Esophagus squamous epithelium (tissue), 5 donors: ENCODE results near the gene CPPED1. TPM values are rescaled to one million over a fixed set of nuclear protein-coding genes. Genes with fewer than 3 reads are reported as not detected.

Source experiments
- DNase-seq: peaks from one replicate; lab custom pipeline; 2025; lab: John Stamatoyannopoulos, UW
- H3K27ac ChIP-seq, 4 donors: fragments of 200-600 bp; sonication (generic); one replicate each; pipeline ENCODE4 v1.5.1; 2016 to 2019; ENCODE audit warnings: mild to moderate bottlenecking in 1 of 4
- H3K27me3 ChIP-seq, 4 donors: fragments of 200-600 bp; sonication (generic); 1 replicate in 3 of 4; 2 replicates in 1 of 4; pipeline versions ENCODE4 v1.5.1 to v1.6.0; 2017 to 2021; ENCODE audit warnings: antibody characterized with exemption in 1 of 4
- H3K36me3 ChIP-seq, 3 donors: fragments of 200-600 bp; sonication (generic); one replicate each; pipeline ENCODE4 v1.5.1; 2016 to 2019
- H3K4me1 ChIP-seq, 3 donors: fragments of 200-600 bp; sonication (generic); one replicate each; pipeline ENCODE4 v1.5.1; 2017 to 2019
- H3K4me3 ChIP-seq, 4 donors: fragments of 200-600 bp; sonication (generic); 1 replicate in 3 of 4; 2 replicates in 1 of 4; pipeline ENCODE4 v1.5.1; 2016 to 2019; ENCODE audit warnings: mild to moderate bottlenecking in 2 of 4, moderate library complexity in 1 of 4
- H3K9me3 ChIP-seq, 3 donors: fragments of 200-600 bp; sonication (generic); one replicate each; pipeline ENCODE4 v1.5.1; 2016 to 2019
- POLR2A ChIP-seq, 4 donors: fragments of 450-650 bp; IDR thresholded peaks; one replicate each; pipeline ENCODE4 v1.6.1; 2017; ENCODE audit warnings: antibody characterized with exemption in 4 of 4, mild to moderate bottlenecking in 4 of 4, moderate library complexity in 3 of 4
- WGBS, 2 donors: methylation state at CpG; one replicate each; pipeline ENCODE4 v1.1.5; 2018; 5-methylcytosine and 5-hydroxymethylcytosine counted together
- intact Hi-C: fragments of 100-400 bp; cut with DNase I; formaldehyde crosslinking; loops from one replicate; pipeline ENCODE4 v1.15.0; 2022
- total RNA-seq, 4 donors: library from RNA; depleted of rRNA; stranded (reverse); fragments of >200 nt; gene quantifications; one replicate each; pipeline ENCODE4 v1.1.0, GENCODE V29; 2016
- TF ChIP-seq, protein P1 (sequence below), 6 experiments: fragments of 450-650 bp in 4 of 6; fragments of 200-600 bp in 2 of 6; sonication (generic) in 2 of 6; IDR thresholded peaks; one replicate each; pipeline ENCODE4 v1.5.1; 2016 to 2019; ENCODE audit warnings: antibody characterized with exemption in 6 of 6, mild to moderate bottlenecking in 4 of 6, moderate library complexity in 4 of 6
- donor health status: DM: yes; HTN: yes; CAD: no.

The CPPED1 gene
- total RNA-seq, 4 donors from 2014 or later: 14.3 to 45.6 (median 16.8) TPM

DNA sequence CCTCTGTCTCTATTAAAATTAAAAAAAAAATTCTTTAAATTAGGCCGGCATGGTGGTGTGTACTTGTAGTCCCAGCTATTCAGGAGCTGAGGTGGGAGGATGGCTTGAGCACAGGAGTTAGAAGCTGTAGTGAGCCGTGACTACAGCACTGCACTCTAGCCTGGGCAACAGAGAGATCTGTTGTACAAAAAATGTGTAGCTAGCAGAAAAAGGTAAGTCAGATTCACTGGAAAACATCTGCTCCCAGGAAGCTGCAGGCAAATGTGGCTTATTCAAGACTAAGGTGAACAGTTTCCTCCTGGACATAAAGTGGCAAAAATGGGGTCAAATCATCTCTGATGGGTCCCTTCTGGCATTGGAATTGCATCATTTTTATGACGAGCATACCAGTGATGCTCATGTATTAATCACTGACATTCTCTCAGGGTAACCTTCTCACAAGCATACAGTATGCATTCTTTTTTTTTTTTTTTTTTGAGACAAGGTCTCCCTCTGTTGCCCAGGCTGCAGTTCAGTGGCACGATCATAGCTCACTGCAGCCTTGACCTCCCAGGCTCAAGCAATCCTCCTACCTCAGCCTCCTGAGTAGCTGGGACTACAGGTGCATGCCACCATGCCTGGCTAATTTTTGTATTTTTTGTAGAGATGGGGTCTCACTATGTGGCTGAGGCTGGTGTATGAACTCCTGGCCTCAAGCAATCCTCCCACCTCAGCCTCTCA is 48.7 kb downstream of the CPPED1 start:
- Histone ChIP-seq H3K4me3 (no peak overlapping the region), H3K27ac (no peak overlapping the region), H3K27me3 (no peaks in the 10 kb centered on the region), H3K9me3 (no peaks in the 10 kb centered on the region), H3K4me1 (peaks cover 0 to 13% (median 0%) of the 10 kb centered on the region in 3 donors), H3K36me3 (no peaks in the 10 kb centered on the region)
- no peak for TF ChIP-seq POLR2A (IDR thresholded peaks at IDR 0.05)
- TF ChIP-seq, protein P1, sequence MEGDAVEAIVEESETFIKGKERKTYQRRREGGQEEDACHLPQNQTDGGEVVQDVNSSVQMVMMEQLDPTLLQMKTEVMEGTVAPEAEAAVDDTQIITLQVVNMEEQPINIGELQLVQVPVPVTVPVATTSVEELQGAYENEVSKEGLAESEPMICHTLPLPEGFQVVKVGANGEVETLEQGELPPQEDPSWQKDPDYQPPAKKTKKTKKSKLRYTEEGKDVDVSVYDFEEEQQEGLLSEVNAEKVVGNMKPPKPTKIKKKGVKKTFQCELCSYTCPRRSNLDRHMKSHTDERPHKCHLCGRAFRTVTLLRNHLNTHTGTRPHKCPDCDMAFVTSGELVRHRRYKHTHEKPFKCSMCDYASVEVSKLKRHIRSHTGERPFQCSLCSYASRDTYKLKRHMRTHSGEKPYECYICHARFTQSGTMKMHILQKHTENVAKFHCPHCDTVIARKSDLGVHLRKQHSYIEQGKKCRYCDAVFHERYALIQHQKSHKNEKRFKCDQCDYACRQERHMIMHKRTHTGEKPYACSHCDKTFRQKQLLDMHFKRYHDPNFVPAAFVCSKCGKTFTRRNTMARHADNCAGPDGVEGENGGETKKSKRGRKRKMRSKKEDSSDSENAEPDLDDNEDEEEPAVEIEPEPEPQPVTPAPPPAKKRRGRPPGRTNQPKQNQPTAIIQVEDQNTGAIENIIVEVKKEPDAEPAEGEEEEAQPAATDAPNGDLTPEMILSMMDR (IDR thresholded peaks at IDR 0.05): no peak
- 79 to 86% methylated on average over 4 of the region's 4 CpGs for WGBS, 2 donors
- intact Hi-C loops: no loop called here
- no peak for DNase-seq

DNA sequence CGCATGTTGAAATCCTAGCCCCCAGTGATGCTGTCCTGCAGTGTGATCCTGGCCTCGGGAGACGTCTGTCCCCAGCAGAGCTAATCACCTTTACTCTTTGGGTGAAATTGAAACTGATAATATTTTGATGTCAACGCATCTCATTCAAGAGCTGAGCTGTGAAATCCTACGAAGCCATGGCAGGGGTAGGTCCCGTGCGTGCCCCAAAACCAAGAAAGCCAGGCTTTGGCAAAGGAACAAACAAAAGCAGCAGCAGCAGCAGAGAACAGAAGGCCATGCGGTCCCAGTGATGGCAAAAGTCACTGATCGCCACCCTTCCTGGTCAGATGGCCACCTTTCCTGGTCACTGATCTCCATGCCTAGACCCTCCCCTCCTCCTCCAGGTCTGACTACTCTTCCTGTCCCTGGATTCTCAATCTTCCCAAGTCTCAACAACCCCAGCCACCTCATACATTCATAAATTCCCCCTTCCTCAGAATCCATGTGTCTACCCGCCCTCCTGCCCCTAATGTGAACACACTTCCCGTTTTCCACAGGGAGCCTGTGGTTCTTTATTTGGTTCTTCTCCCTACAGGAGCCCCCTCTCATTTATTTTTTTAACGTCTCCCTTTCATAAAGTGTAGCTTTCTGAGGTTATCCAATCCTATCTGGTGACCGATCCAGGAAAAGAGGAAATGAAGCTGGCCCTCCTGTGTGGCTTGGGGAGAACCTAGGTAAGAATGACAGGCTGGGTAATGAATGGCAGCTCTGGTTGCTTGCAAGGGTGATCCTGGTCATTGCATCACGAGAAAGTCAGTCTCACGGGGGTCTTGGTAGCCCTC is 50.3 kb downstream of the CPPED1 start:
- no peak overlapping the region for H3K27ac ChIP-seq
- H3K9me3 ChIP-seq: no peaks in the 10 kb centered on the region
- intact Hi-C loops: no loop called here
- TF ChIP-seq POLR2A (IDR thresholded peaks at IDR 0.05): no peak
- TF ChIP-seq, protein P1 (IDR thresholded peaks at IDR 0.05): no peak
- no peaks in the 10 kb centered on the region for H3K36me3 ChIP-seq
- DNase-seq: no peak
- peaks cover 0 to 10% (median 0%) of the 10 kb centered on the region in 3 donors for H3K4me1 ChIP-seq
- WGBS, 2 donors: 86 to 90% methylated on average over 12 to 13 of the region's 15 CpGs
- H3K4me3 ChIP-seq: no peak overlapping the region
- H3K27me3 ChIP-seq: no peaks in the 10 kb centered on the region

DNA sequence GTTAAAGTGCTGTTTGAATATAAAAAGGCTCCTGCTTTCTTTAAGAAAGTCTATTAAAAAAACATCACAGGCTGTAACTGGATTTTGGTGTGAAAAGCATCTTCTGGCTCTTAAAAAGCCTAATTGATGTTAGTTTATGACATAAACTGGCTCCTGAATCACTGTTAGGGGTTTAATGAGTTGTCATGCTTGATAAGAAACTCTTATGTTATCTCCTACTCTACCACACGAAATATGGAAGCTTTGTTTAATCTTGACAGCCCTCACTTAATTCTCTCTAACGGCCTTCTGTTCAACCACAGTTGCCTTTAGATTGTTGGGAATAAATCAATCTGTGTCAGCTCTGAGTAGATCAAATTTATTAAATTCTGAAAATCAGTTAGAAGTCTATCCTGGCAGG is 51.5 kb downstream of the CPPED1 start:
- Histone ChIP-seq H3K4me1 (no peaks in the 10 kb centered on the region), H3K4me3 (no peak overlapping the region), H3K27me3 (no peaks in the 10 kb centered on the region), H3K36me3 (no peaks in the 10 kb centered on the region), H3K27ac (no peak overlapping the region), H3K9me3 (no peaks in the 10 kb centered on the region)
- no peak for DNase-seq
- TF ChIP-seq POLR2A (IDR thresholded peaks at IDR 0.05): no peak
- TF ChIP-seq, protein P1 (IDR thresholded peaks at IDR 0.05): no peak
- intact Hi-C loops: no loop called here
- WGBS, 2 donors: 62 to 68% methylated on average over 2 of the region's 2 CpGs

DNA sequence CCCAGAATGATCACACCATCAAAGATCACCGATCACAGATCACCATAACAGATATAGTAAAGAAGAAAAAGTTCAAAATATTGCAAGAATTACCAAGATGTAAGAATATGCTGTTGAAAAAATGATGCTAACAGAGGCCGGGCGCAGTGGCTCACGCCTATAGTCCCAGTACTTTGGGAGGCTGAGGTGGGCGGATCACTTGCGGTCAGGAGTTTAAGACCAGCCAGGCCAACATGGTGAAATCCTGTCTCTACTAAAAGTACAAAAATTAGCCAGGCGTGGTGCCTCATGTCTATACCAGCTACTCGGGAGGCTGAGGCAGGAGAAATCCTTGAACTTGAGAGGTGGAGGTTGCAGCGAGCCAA is 53.2 kb downstream of the CPPED1 start:
- H3K27ac ChIP-seq: no peak overlapping the region
- intact Hi-C loops: no loop called here
- WGBS, 2 donors: 78 to 92% methylated on average over 9 of the region's 9 CpGs
- H3K36me3 ChIP-seq: no peaks in the 10 kb centered on the region
- DNase-seq: no peak
- H3K27me3 ChIP-seq: no peaks in the 10 kb centered on the region
- no peaks in the 10 kb centered on the region for H3K9me3 ChIP-seq
- no peaks in the 10 kb centered on the region for H3K4me1 ChIP-seq
- TF ChIP-seq, protein P1 (IDR thresholded peaks at IDR 0.05): no peak
- no peak for TF ChIP-seq POLR2A (IDR thresholded peaks at IDR 0.05)
- no peak overlapping the region for H3K4me3 ChIP-seq

DNA sequence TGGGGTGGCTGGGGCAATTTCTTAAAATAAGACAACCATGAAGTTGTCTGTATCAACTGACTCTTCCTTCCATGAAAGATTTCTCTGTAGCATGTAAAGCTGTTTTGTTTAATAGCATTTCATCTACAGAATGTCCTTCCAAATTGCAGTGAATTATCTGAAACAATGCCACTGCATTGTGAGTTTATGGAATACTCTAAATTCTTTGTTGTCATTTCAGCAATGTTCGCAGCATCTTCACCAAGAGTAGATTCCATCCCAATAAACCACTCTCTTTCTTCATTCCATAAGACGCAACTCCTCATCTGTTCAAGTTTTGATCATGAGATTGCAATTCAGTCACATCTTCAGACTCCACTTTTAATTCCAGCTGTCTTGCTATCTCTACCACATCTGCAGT is 54.6 kb downstream of the CPPED1 start:
- TF ChIP-seq POLR2A (IDR thresholded peaks at IDR 0.05): no peak
- TF ChIP-seq, protein P1 (IDR thresholded peaks at IDR 0.05): no peak
- Histone ChIP-seq H3K27me3 (no peaks in the 10 kb centered on the region), H3K9me3 (peaks cover 0 to 14% (median 0%) of the 10 kb centered on the region in 3 donors), H3K36me3 (no peaks in the 10 kb centered on the region), H3K4me1 (no peaks in the 10 kb centered on the region), H3K4me3 (no peak overlapping the region), H3K27ac (no peak overlapping the region)
- intact Hi-C loops: no loop called here
- no peak for DNase-seq
- WGBS, 2 donors: 88 to 97% methylated on average over 2 of the region's 2 CpGs
